Measurements from ENCODE around the gene ADSS1. TPM values are rescaled to one million over a fixed set of nuclear protein-coding genes. Genes with fewer than 3 reads are reported as not detected.
A peak's percentile ranks its signal among the peaks of the same experiment; 100 is the strongest.

The ADSS1 gene
- total RNA-seq, 1 donor from 2014 or later, result 2.8 TPM

GRCh38 chr14:104732931-104733681, 9.1 kb downstream of the ADSS1 start:
- peak; percentile 36 for DNase-seq (ENCODE audit: low read depth)

GRCh38 chr14:104734051-104734587, 10.1 kb downstream of the ADSS1 start:
- no peak for DNase-seq (ENCODE audit: low read depth)

GRCh38 chr14:104734601-104734990, 10.6 kb downstream of the ADSS1 start:
- DNase-seq (ENCODE audit: low read depth), result no peak

GRCh38 chr14:104734991-104735779, 11.2 kb downstream of the ADSS1 start:
- no peak for DNase-seq (ENCODE audit: low read depth)

GRCh38 chr14:104735830-104736642, 12.0 kb downstream of the ADSS1 start:
- peak; percentile 44 for DNase-seq (ENCODE audit: low read depth)

DNA sequence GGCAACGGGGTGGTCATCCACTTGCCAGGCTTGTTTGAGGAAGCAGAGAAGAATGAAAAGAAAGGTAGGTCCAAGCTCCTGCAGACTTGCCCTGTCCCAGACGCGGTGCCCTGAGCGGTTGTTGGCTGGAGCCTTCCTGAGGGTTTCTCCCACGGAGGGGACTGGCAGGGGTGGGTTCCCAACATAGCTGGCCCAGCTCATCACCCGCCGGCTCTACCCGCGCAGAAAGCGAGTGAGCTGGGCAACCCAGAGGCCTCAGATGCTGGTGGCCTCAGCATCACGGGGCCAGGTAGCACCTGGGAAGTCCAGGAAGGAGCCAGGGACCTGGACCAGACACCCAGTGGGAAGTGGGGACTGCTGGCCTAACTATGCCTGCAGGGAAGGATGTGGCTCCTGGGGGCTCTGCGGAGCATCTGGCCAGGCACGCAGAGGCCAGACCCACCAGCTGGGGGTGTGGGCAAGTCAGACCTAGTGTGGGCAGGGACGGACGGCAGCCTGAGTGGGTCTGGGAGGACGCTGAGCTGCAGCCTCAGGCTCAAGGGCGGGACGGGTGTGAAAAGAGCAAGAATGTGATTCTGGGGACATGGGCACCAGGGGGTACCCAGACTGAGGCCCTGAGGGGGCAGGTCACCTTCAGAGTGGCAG, 14.5 kb downstream of the ADSS1 start:
- DNase-seq (ENCODE audit: low read depth), result no peak

DNA sequence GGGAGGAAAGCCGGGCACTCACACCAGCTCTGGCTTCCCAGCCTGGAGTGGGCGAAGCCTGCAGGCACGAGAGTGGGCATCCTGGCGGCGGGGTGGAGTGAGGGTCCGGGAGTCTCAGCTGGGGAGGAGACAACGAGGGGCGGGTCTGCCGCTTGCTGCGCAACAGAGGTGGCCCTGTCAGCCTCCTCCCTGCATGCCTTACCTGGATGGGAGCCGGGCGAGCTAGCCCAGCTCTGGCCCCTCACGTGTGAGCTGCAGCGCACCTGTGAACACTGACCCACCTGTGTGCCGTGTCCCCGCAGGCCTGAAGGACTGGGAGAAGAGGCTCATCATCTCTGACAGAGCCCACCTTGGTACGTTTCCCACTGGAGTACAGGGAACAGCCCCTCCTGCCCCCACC, 15.0 kb downstream of the ADSS1 start:
- DNase-seq (ENCODE audit: low read depth), result no peak

- no peak for DNase-seq (ENCODE audit: low read depth)
Observed at GRCh38 chr14:104739546-104740516, 15.8 kb downstream of the ADSS1 start.

GRCh38 chr14:104741108-104741802, 17.2 kb downstream of the ADSS1 start:
- no peak for DNase-seq (ENCODE audit: low read depth)

DNA sequence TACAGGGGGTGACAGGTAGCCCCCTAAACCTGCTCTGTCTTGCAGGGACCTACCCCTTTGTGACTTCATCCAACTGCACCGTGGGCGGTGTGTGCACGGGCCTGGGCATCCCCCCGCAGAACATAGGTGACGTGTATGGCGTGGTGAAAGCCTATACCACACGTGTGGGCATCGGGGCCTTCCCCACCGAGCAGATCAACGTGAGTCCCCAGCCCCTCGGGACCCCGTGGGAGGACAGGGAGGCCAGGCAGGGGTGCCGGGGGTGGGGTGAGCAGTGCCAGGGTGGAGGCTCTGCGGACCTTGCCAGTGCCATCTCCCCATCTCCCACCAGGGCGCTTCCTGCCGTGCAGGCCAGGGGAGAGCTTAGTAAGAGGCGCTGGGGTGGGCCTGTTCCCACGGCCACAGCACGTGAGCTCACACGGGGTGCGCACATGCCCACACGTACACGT, 17.8 kb downstream of the ADSS1 start:
- no peak for DNase-seq (ENCODE audit: low read depth)

DNA sequence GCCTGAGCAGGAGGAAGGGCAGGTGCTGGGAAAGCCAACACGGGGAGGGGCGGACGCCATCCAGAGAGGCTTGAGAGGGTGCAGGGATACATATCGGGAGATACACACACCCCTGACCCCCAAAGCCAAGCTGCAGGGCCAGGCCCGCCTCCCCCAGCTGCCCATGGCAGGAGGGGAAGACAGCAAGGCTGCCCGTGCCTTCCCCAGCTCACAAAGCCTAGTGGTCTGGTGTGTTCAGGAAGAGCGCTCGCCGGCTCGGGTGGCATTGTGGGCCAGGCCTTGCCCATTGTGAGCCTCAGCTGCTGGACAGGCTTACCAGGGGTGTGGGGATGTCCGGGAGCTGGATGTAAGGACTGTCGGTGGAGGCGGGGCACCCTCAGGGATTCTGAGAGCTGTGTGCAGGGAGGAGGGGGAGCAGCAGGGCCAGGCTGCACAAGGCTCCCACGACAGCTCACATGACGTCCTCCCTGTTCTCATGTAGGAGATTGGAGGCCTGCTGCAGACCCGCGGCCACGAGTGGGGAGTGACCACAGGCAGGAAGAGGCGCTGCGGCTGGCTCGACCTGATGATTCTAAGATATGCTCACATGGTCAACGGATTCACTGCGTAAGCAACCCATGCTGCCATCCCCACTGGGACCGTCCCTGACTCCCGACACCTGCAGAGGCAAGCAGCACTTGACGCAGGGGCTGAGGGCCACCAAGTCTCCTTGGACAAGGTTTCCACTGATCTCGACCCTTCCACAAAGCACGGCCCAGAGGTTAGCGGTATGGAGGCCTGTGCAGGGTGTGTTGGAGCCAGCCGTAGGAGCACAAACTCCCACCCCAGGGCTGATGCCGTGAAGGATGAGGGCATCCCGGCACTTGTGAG, 18.8 kb downstream of the ADSS1 start:
- DNase-seq (ENCODE audit: low read depth), result no peak

- no peak for DNase-seq (ENCODE audit: low read depth)
Observed at GRCh38 chr14:104743461-104744380, 19.7 kb downstream of the ADSS1 start.

- no peak for DNase-seq (ENCODE audit: low read depth)
Observed at GRCh38 chr14:104744484-104744883, 20.5 kb downstream of the ADSS1 start.

DNA sequence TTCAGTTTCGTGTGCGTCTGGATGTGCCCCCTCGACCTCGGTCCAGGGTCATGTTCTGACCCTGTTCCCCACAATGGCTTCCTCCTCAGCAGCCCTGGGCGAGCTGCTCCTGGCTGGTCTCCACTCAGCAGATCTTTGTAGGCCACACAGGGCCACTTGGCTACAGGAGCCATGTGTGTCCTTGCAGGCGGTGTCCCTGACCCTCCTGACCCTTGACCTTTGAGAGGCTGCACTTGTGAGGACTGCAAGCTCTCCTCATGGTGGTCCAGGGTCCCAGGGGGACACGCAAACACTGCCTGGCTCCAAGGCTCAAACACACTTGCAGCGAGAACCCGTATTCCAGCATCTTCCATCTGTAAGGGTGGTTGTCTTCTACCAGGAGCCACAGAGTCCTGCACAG, 21.4 kb downstream of the ADSS1 start:
- DNase-seq (ENCODE audit: low read depth), result no peak

DNA sequence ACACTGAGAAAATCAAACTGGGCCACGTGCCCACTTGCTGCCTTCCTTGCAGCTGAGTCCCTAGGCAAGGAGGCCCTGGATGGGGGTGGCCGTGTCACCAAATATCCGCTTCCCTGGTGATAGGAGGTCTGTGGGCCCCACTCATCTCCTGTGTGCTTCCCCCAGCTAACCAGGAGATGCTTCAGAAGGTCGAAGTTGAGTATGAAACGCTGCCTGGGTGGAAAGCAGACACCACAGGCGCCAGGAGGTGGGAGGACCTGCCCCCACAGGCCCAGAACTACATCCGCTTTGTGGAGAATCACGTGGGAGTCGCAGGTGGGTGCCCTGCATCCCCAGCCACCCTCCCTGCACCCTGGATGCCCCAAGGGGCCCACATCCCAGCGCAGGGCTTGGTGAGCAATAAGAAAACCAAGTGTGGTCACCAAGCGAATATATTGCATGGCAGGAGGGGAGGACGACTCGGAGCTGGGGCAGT, 22.1 kb downstream of the ADSS1 start:
- DNase-seq (ENCODE audit: low read depth), result no peak

DNA sequence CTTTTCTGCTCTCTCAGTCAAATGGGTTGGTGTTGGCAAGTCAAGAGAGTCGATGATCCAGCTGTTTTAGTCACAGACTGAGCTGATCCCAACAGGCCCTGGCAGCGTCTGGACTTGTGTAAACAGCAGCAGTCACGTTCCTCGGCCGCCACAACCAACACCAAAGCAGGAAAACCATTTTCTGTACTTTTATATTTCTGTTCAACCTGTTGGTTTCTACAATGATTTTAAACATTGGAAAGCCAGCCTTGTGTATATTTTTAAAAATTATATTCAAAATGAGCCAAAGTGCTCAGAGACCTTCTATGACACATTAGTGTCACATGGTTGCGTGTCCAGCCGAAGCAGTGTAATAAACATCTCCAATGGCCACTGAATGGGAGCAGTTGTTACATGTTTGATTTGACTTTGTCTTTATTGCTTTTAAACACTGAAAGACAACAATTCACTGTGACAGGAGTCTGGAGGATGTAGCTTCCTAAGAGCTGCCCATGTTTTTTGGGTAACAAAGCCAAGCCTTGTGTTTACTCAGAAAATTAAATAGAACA, 23.0 kb downstream of the ADSS1 start:
- DNase-seq (ENCODE audit: low read depth), result no peak

DNA sequence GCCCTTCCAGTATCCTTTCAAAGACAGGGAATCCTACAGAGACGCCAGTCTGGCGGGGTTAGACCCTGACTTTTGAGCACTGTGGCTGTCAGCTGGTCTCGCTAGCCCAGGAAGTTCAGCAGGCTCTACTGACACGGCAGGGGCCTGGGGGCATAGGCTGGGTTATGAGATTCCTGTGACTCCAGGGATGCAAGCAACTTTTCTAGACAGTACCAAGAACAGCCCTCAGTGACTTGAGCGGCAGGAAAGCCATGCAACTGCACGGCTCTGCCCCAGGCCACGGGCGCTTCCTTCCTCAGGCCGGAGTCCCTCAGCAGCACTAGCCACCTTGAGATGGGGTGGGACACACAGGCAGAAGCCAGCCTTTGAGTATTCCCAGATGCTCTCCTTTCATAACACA, 23.8 kb downstream of the ADSS1 start:
- DNase-seq (ENCODE audit: low read depth), result no peak
